Osteoblast (primary cell): ENCODE data around the gene PHLDA1. TPM values are rescaled to one million over a fixed set of nuclear protein-coding genes. Genes with fewer than 3 reads are reported as not detected.
A peak's percentile ranks its signal among the peaks of the same experiment; 100 is the strongest.
"Not testable (repeated sequence)": the region's sequence is repeated elsewhere in the genome, so short reads cannot be mapped to it uniquely, and the experiment has no call there.

ENCODE experiments used
- DNase-seq: peaks from one replicate; pipeline ENCODE4 v3.0.0; 2011; ENCODE audit warnings: low spot score, mixed read lengths; ENCODE audit not compliant: insufficient read length; ENCODE audit errors: missing footprints
- H2AFZ ChIP-seq: 2 replicates; pipeline ENCODE4 v1.6.0; 2011; ENCODE audit warnings: mild to moderate bottlenecking, low read length
- H3K27ac ChIP-seq: 2 replicates; pipeline ENCODE4 v1.5.1; 2011; ENCODE audit warnings: mild to moderate bottlenecking, low read depth, low read length, moderate library complexity
- H3K27me3 ChIP-seq: 2 replicates; pipeline ENCODE4 v1.6.0; 2012; ENCODE audit warnings: mild to moderate bottlenecking, control low read depth, inconsistent platforms, low read length, moderate library complexity; ENCODE audit not compliant: insufficient read depth
- H3K36me3 ChIP-seq: 2 replicates; pipeline ENCODE4 v1.5.1; 2011; ENCODE audit warnings: mild to moderate bottlenecking, low read length, control low read depth, moderate library complexity; ENCODE audit not compliant: insufficient read depth
- H3K4me1 ChIP-seq: 2 replicates; pipeline ENCODE4 v1.5.1; 2011; ENCODE audit warnings: mild to moderate bottlenecking, low read length, control low read depth, moderate library complexity; ENCODE audit not compliant: insufficient read depth
- H3K4me2 ChIP-seq: 2 replicates; pipeline ENCODE4 v1.6.0; 2011; ENCODE audit warnings: mild to moderate bottlenecking, low read length; ENCODE audit not compliant: insufficient read depth
- H3K4me3 ChIP-seq: fragments of 200-600 bp; sonication (generic); 3 replicates; pipeline ENCODE4 v1.5.1; 2012; ENCODE audit warnings: mild to moderate bottlenecking, low read length, inconsistent platforms; ENCODE audit not compliant: insufficient read depth
- H3K79me2 ChIP-seq: 2 replicates; pipeline ENCODE4 v1.6.0; 2012; ENCODE audit warnings: mild to moderate bottlenecking, low read length, control low read depth, inconsistent platforms; ENCODE audit not compliant: insufficient read depth
- H3K9me3 ChIP-seq: 2 replicates; pipeline ENCODE4 v1.5.1; 2011; ENCODE audit warnings: low read depth, low read length, control low read depth
- H4K20me1 ChIP-seq: 2 replicates; pipeline ENCODE4 v1.6.0; 2012; ENCODE audit warnings: mild to moderate bottlenecking, low read length, control low read depth; ENCODE audit not compliant: insufficient read depth
- total RNA-seq: library from RNA; depleted of rRNA; stranded (reverse); fragments of >200 nt; gene quantifications from 2 replicates; pipeline ENCODE4 v1.2.3, GENCODE V29; 2012
- TF ChIP-seq, protein P1 (sequence below): IDR thresholded peaks from 2 replicates; pipeline ENCODE4 v1.5.1; 2011; ENCODE audit warnings: mild to moderate bottlenecking, low read depth, low read length, moderate library complexity; ENCODE audit errors: extremely low read depth

Gene PHLDA1
- total RNA-seq, 1 donor, result 111 TPM

DNA sequence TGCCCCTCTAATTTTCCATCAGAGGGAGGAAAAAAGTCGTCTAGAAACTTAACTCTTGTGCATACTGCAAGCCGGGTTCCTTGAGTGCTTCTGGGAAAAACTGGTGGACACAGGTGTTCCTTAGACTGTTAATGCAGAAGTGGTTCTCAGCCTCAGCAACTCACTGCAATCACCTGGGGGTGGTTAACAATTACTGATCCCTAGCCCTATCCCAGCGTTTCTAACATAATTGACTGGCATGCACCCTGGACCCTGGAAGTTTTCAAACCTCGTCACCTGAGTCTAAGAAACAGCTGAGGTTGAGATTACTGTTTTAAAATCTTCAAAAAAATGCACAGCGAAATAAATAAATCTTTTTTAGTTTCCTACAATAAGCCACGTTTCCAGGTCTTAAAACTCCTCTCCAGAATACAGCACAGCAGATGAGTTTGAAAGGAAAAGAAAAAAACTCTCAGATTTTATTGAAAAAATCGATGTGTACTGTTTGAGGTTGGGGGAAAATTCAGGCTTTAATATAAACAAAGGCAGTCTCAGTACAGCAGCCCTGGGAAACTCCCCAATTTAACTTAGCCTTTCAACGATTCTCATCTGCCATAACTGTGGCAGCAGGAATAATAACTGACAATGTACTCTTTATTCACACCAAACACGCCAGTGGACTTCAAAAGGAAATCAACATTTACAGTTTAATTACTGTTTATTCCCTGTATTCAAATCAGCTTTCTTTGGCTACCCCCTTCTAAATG is 45.4 kb downstream of the PHLDA1 start:
- TF ChIP-seq, protein P1, sequence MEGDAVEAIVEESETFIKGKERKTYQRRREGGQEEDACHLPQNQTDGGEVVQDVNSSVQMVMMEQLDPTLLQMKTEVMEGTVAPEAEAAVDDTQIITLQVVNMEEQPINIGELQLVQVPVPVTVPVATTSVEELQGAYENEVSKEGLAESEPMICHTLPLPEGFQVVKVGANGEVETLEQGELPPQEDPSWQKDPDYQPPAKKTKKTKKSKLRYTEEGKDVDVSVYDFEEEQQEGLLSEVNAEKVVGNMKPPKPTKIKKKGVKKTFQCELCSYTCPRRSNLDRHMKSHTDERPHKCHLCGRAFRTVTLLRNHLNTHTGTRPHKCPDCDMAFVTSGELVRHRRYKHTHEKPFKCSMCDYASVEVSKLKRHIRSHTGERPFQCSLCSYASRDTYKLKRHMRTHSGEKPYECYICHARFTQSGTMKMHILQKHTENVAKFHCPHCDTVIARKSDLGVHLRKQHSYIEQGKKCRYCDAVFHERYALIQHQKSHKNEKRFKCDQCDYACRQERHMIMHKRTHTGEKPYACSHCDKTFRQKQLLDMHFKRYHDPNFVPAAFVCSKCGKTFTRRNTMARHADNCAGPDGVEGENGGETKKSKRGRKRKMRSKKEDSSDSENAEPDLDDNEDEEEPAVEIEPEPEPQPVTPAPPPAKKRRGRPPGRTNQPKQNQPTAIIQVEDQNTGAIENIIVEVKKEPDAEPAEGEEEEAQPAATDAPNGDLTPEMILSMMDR, result no peak
- H3K27ac ChIP-seq, result no peak overlapping the region

DNA sequence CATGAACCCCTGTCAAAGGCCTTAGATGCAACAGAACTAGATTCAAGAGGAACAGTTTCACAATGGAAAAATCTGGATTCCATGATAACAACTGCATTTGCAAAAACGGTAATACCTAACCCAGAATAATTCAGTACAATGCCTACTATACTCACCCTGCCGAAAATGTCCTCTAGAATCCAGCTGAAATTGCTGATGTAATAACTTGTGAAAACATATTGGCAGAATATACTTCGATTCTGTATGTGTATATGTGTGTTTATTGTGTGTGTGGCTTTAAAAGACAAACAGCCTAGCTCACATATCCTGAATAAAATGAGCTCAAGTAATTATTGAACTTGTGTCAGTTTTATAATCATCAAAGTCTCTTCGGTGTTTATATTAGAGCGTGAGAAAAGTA is 46.0 kb downstream of the PHLDA1 start:
- Histone ChIP-seq H4K20me1 (no peaks in the 10 kb centered on the region), H3K27ac (no peak overlapping the region), H3K4me2 (no peak overlapping the region), H2AFZ (peak overlapping the region; percentile 72), H3K36me3 (no peaks in the 10 kb centered on the region), H3K4me1 (peaks cover 5% of the 10 kb centered on the region), H3K4me3 (no peak overlapping the region), H3K9me3 (no peaks in the 10 kb centered on the region), H3K27me3 (no peaks in the 10 kb centered on the region), H3K79me2 (no peaks in the 10 kb centered on the region)
- TF ChIP-seq, protein P1, result no peak
- no peak for DNase-seq

More for the DNA sequence above, 45.4 kb downstream of the PHLDA1 start:
- H3K36me3 ChIP-seq, result no peaks in the 10 kb centered on the region
- peaks cover 5% of the 10 kb centered on the region for H3K4me1 ChIP-seq
- H2AFZ ChIP-seq, result peak overlapping the region; percentile 72
- peak overlapping the region; percentile 6 for H3K4me3 ChIP-seq
- H3K79me2 ChIP-seq, result no peaks in the 10 kb centered on the region
- H3K9me3 ChIP-seq, result no peaks in the 10 kb centered on the region
- H4K20me1 ChIP-seq, result no peaks in the 10 kb centered on the region
- H3K4me2 ChIP-seq, result peak overlapping the region; percentile 50
- H3K27me3 ChIP-seq, result no peaks in the 10 kb centered on the region
- DNase-seq, result no peak

DNA sequence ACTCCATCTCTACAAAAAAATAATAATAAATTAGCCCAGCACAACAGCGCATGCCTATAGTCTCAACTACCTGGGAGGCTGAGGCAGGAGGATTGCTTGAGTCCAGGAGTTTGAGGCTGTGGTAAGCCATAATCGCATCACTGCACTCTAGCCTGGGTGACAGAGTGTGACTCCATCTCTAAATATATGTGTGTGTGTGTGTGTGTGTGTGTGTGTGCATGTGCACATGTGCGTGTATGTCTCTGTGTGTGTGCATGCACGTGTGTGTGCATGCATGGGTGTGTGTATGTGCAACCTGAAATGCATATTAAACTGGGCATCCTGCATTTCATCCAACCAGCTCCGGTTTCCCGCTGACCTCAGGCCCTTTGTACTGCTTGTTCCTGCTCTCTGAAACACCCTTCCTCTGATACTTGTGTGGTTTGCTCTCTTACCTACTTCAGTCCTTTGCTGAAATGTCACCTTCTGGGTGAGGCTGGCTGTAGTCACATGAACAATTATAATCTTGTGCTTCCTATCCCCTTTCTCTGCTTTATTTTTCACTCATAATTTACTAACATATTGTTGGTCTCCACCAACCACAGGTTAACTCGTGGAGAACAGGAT is 46.9 kb downstream of the PHLDA1 start:
- no peak overlapping the region for H3K27ac ChIP-seq

DNA sequence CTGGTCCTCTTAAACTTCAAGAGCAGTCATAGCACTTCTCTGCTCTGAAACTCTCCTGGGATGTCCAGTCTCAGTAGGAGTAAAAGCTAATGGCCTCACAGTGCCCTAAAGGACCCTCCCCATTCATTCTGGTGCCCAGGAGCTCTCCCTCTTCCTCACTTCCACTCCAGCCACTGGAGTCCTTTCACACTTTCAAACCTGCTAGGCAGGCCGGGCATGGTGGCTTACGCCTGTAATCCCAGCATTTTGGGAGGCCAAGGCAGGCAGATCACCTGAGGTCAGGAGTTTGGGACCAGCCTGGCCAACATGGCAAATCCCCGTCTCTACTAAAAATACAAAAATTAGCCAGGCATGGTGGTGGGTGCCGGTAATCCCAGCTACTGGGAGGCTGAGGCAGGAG is 47.7 kb downstream of the PHLDA1 start:
- H3K4me3 ChIP-seq, H3K79me2 ChIP-seq, DNase-seq, H4K20me1 ChIP-seq, H3K9me3 ChIP-seq, H3K27me3 ChIP-seq, H3K36me3 ChIP-seq: not testable (repeated sequence)
- Histone ChIP-seq H3K27ac (peak overlapping the region; percentile 73), H3K4me2 (peak overlapping the region; percentile 85), H3K4me1 (peaks cover 17% of the 10 kb centered on the region), H2AFZ (peak overlapping the region; percentile 93)

More for the DNA sequence above, 46.9 kb downstream of the PHLDA1 start:
- TF ChIP-seq, protein P1, result no peak
- no peaks in the 10 kb centered on the region for H3K27me3 ChIP-seq
- no peak overlapping the region for H2AFZ ChIP-seq
- no peak overlapping the region for H3K4me2 ChIP-seq
- no peaks in the 10 kb centered on the region for H3K36me3 ChIP-seq
- no peak for DNase-seq
- H3K4me1 ChIP-seq, result peaks cover 9% of the 10 kb centered on the region
- no peaks in the 10 kb centered on the region for H3K79me2 ChIP-seq
- H4K20me1 ChIP-seq, result no peaks in the 10 kb centered on the region
- H3K9me3 ChIP-seq, result no peaks in the 10 kb centered on the region
- no peak overlapping the region for H3K4me3 ChIP-seq
